WTC11 (cell line): ENCODE results near the gene NFATC1. TPM values are rescaled to one million over a fixed set of nuclear protein-coding genes. Genes with fewer than 3 reads are reported as not detected.
A peak's percentile ranks its signal among the peaks of the same experiment; 100 is the strongest.

Experiments used
- ATAC-seq: fragments of 200-7000 bp; cut with Tn5 transposase; 2 replicates; pipeline ENCODE4 v1.10.0; 2021; ENCODE audit warnings: mild to moderate bottlenecking, moderate library complexity
- CTCF ChIA-PET: fragments of 300-600 bp; sonication (Branson Sonifier 250); formaldehyde crosslinking; loops from one replicate; lab custom pipeline; 2021; ENCODE audit warnings: antibody characterized with exemption; lab: Charles Lee
- POLR2A ChIA-PET: fragments of 350-600 bp; sonication (Branson Sonifier 250); formaldehyde crosslinking; loops from one replicate; lab custom pipeline; 2021; ENCODE audit warnings: antibody characterized with exemption; lab: Charles Lee
- DNase-seq: peaks from one replicate; pipeline ENCODE4 v3.0.0; 2021; ENCODE audit warnings: low spot score
- H3K27ac Mint-ChIP-seq: 2 replicates; pipeline ENCODE4 v1.8.0; 2021; ENCODE audit warnings: mixed read lengths
- H3K27me3 Mint-ChIP-seq: 2 replicates; pipeline ENCODE4 v1.8.0; 2021; ENCODE audit warnings: low read depth, mild to moderate bottlenecking, moderate library complexity, mixed read lengths
- H3K36me3 Mint-ChIP-seq: 2 replicates; pipeline ENCODE4 v1.8.0; 2021; ENCODE audit warnings: mixed read lengths
- H3K4me1 Mint-ChIP-seq: 2 replicates; pipeline ENCODE4 v1.8.0; 2022; ENCODE audit warnings: mixed read lengths
- H3K4me3 Mint-ChIP-seq: 2 replicates; pipeline ENCODE4 v1.8.0; 2021; ENCODE audit warnings: mild to moderate bottlenecking, moderate library complexity, mixed read lengths
- H3K9me3 Mint-ChIP-seq: 2 replicates; pipeline ENCODE4 v1.8.0; 2021; ENCODE audit warnings: mixed read lengths
- ELF4 ChIP-seq: sonication (generic); formaldehyde crosslinking; IDR thresholded peaks from 2 replicates; pipeline ENCODE4 v1.8.1; 2022; ENCODE audit warnings: low read depth, mild to moderate bottlenecking, moderate library complexity, missing genetic modification reagents
- HMGA2 ChIP-seq: fragments of 250-450 bp; sonication (Bioruptor Pico); IDR thresholded peaks from 2 replicates; pipeline ENCODE4 v1.4.0; 2021; ENCODE audit warnings: mild to moderate bottlenecking, moderate library complexity
- KAT7 ChIP-seq: sonication (generic); formaldehyde crosslinking; IDR thresholded peaks from 2 replicates; pipeline ENCODE4 v1.8.1; 2023; ENCODE audit warnings: missing genetic modification reagents, mild to moderate bottlenecking, borderline replicate concordance
- NFE2L1 ChIP-seq: sonication (generic); formaldehyde crosslinking; IDR thresholded peaks from 2 replicates; pipeline ENCODE4 v1.8.1; 2023; ENCODE audit warnings: missing genetic modification reagents
- NR2C2 ChIP-seq: sonication (generic); formaldehyde crosslinking; IDR thresholded peaks from 2 replicates; pipeline ENCODE4 v1.8.0; 2022; ENCODE audit warnings: mild to moderate bottlenecking, missing genetic modification reagents
- SP1 ChIP-seq: sonication (generic); formaldehyde crosslinking; conservative IDR thresholded peaks from 2 replicates; pipeline ENCODE4 v1.8.1; 2022; ENCODE audit warnings: missing genetic modification reagents
- TEAD4 ChIP-seq: sonication (generic); formaldehyde crosslinking; IDR thresholded peaks from 2 replicates; pipeline ENCODE4 v1.8.0; 2022; ENCODE audit warnings: mild to moderate bottlenecking, missing genetic modification reagents
- total RNA-seq: library from RNA; stranded (reverse); gene quantifications from 3 replicates; pipeline ENCODE4 v1.2.3, GENCODE V29; 2021
- TF ChIP-seq, protein P1 (sequence below): fragments of 200-600 bp; IDR thresholded peaks from 2 replicates; pipeline ENCODE4 v1.8.0; 2022; ENCODE audit warnings: antibody characterized with exemption
- TF ChIP-seq, protein P2 (sequence below): sonication (generic); formaldehyde crosslinking; conservative IDR thresholded peaks from 2 replicates; pipeline ENCODE4 v1.8.1; 2023; ENCODE audit warnings: mild to moderate bottlenecking, low read depth, missing genetic modification reagents, moderate library complexity
- TF ChIP-seq, protein P3 (sequence below): sonication (generic); formaldehyde crosslinking; IDR thresholded peaks from 2 replicates; pipeline ENCODE4 v1.8.1; 2022; ENCODE audit warnings: missing genetic modification reagents, borderline replicate concordance
- TF ChIP-seq, protein P4 (sequence below): sonication (generic); formaldehyde crosslinking; IDR thresholded peaks from 2 replicates; pipeline ENCODE4 v1.8.1; 2023; ENCODE audit warnings: mild to moderate bottlenecking, missing genetic modification reagents, moderate library complexity
- TF ChIP-seq, protein P5 (sequence below): sonication (generic); formaldehyde crosslinking; IDR thresholded peaks from 2 replicates; pipeline ENCODE4 v1.8.1; 2023; ENCODE audit warnings: mild to moderate bottlenecking, moderate library complexity, missing genetic modification reagents
- TF ChIP-seq, protein P6 (sequence below): sonication (generic); formaldehyde crosslinking; IDR thresholded peaks from 2 replicates; pipeline ENCODE4 v1.8.0; 2023; ENCODE audit warnings: mild to moderate bottlenecking, missing genetic modification reagents
- TF ChIP-seq, protein P7 (sequence below): sonication (generic); formaldehyde crosslinking; IDR thresholded peaks from 2 replicates; pipeline ENCODE4 v1.8.0; 2022; ENCODE audit warnings: mild to moderate bottlenecking, missing genetic modification reagents
- TF ChIP-seq, protein P8 (sequence below): sonication (generic); formaldehyde crosslinking; IDR thresholded peaks from 2 replicates; pipeline ENCODE4 v1.8.0; 2022; ENCODE audit warnings: mild to moderate bottlenecking, missing genetic modification reagents

NFATC1 gene
- total RNA-seq, 1 experiment from 2014 or later, result 20.2 TPM

DNA sequence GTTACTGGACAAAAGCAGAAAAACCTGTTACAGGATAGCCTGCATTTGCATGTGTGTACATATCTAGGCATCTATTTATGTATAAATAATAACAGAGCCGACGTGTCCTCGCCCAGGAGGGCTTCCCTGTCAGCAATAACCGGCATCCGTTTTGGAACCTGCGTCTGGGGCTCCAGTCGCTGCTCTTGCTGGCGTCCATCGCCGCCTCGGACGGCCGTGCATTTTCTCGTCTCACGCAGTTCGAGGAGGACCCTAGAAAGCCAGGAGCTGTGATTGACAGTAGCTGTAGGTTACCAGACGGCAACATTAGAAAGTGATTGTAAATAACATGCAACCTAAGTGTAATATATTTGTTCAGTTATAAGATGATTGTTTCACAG lies 132.6 kb downstream of the NFATC1 start (continued):
- no peak for TF ChIP-seq SP1 (CRISPR knock-in tag)
- TF ChIP-seq, all 79 proteins: peak for 0

DNA sequence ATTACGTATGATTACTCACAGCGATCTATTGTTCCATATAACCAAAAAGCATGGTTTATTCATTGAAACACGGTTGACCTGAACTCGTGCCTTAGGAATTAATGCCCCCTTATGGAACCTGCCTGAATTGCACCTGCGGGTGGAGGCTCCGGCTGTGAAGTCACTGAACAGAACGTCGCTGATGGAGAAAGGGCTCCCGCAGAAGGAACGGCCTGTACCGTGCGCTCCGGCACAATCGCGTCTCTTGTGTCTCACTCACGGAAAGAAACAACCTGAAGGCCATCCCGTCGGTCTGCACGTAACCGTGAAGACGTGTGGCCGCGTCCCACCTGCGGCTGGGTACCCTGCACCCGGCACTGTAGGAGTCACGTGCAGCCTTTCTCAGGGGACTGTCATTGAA lies 133.1 kb downstream of the NFATC1 start:
- H3K9me3 Mint-ChIP-seq, result no peaks in the 10 kb centered on the region
- no peak overlapping the region for H3K4me3 Mint-ChIP-seq
- no peak overlapping the region for H3K27ac Mint-ChIP-seq
- ChIA-PET POLR2A (no interaction called here), CTCF (interaction anchor here (1.3 to 2.7 kb wide), 2 partner anchors 148 to 150 kb away, joined by 4 to 10 read pairs; no protein-coding TSS in a partner anchor)
- H3K4me1 Mint-ChIP-seq, result peaks cover 6% of the 10 kb centered on the region; the same call in 1 of the 2 replicates
- 0 out of 2 replicates have a peak, but pooled peaks have one; percentile 31 for TF ChIP-seq SP1 (CRISPR knock-in tag)
- TF ChIP-seq ELF4, result no peak
- TF ChIP-seq, protein P1, sequence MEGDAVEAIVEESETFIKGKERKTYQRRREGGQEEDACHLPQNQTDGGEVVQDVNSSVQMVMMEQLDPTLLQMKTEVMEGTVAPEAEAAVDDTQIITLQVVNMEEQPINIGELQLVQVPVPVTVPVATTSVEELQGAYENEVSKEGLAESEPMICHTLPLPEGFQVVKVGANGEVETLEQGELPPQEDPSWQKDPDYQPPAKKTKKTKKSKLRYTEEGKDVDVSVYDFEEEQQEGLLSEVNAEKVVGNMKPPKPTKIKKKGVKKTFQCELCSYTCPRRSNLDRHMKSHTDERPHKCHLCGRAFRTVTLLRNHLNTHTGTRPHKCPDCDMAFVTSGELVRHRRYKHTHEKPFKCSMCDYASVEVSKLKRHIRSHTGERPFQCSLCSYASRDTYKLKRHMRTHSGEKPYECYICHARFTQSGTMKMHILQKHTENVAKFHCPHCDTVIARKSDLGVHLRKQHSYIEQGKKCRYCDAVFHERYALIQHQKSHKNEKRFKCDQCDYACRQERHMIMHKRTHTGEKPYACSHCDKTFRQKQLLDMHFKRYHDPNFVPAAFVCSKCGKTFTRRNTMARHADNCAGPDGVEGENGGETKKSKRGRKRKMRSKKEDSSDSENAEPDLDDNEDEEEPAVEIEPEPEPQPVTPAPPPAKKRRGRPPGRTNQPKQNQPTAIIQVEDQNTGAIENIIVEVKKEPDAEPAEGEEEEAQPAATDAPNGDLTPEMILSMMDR, result peak; percentile 81
- ATAC-seq (peak; percentile 68), DNase-seq (peak; percentile 81)
- peaks cover 7% of the 10 kb centered on the region for H3K27me3 Mint-ChIP-seq
- no peaks in the 10 kb centered on the region; the same call in 1 of the 2 replicates for H3K36me3 Mint-ChIP-seq

DNA sequence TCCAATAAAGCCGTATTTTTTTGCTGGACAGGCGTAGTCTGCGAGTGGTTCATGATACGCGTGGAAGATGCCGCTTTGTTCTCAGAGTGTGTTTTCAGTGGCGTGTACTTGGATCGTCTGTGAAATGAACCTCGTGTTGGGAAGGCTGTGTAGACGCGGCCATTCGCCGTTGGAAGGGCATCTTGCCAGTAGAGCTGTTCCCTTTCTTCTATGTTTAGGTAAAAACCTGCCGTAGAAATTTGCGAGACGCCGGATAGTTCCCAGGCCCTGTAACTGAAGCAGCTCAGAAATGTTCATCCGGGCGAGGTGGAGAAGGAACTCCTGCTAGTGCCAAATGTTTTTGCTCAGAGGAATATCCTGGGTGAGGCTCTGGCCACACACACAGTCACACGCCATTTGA lies 133.6 kb downstream of the NFATC1 start:
- H3K4me3 Mint-ChIP-seq, result no peak overlapping the region
- no peak for ATAC-seq
- no peak for TF ChIP-seq NFE2L1 (CRISPR knock-in tag)
- no peak for TF ChIP-seq HMGA2 (CRISPR knock-in tag)
- TF ChIP-seq, protein P2, sequence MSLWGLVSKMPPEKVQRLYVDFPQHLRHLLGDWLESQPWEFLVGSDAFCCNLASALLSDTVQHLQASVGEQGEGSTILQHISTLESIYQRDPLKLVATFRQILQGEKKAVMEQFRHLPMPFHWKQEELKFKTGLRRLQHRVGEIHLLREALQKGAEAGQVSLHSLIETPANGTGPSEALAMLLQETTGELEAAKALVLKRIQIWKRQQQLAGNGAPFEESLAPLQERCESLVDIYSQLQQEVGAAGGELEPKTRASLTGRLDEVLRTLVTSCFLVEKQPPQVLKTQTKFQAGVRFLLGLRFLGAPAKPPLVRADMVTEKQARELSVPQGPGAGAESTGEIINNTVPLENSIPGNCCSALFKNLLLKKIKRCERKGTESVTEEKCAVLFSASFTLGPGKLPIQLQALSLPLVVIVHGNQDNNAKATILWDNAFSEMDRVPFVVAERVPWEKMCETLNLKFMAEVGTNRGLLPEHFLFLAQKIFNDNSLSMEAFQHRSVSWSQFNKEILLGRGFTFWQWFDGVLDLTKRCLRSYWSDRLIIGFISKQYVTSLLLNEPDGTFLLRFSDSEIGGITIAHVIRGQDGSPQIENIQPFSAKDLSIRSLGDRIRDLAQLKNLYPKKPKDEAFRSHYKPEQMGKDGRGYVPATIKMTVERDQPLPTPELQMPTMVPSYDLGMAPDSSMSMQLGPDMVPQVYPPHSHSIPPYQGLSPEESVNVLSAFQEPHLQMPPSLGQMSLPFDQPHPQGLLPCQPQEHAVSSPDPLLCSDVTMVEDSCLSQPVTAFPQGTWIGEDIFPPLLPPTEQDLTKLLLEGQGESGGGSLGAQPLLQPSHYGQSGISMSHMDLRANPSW (CRISPR knock-in tag), result no peak
- TF ChIP-seq, protein P3, sequence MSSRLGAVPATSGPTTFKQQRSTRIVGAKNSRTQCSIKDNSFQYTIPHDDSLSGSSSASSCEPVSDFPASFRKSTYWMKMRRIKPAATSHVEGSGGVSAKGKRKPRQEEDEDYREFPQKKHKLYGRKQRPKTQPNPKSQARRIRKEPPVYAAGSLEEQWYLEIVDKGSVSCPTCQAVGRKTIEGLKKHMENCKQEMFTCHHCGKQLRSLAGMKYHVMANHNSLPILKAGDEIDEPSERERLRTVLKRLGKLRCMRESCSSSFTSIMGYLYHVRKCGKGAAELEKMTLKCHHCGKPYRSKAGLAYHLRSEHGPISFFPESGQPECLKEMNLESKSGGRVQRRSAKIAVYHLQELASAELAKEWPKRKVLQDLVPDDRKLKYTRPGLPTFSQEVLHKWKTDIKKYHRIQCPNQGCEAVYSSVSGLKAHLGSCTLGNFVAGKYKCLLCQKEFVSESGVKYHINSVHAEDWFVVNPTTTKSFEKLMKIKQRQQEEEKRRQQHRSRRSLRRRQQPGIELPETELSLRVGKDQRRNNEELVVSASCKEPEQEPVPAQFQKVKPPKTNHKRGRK, result no peak
- no peak for TF ChIP-seq KAT7
- TF ChIP-seq, protein P4, sequence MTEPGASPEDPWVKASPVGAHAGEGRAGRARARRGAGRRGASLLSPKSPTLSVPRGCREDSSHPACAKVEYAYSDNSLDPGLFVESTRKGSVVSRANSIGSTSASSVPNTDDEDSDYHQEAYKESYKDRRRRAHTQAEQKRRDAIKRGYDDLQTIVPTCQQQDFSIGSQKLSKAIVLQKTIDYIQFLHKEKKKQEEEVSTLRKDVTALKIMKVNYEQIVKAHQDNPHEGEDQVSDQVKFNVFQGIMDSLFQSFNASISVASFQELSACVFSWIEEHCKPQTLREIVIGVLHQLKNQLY (CRISPR knock-in tag), result no peak
- TF ChIP-seq, protein P5, sequence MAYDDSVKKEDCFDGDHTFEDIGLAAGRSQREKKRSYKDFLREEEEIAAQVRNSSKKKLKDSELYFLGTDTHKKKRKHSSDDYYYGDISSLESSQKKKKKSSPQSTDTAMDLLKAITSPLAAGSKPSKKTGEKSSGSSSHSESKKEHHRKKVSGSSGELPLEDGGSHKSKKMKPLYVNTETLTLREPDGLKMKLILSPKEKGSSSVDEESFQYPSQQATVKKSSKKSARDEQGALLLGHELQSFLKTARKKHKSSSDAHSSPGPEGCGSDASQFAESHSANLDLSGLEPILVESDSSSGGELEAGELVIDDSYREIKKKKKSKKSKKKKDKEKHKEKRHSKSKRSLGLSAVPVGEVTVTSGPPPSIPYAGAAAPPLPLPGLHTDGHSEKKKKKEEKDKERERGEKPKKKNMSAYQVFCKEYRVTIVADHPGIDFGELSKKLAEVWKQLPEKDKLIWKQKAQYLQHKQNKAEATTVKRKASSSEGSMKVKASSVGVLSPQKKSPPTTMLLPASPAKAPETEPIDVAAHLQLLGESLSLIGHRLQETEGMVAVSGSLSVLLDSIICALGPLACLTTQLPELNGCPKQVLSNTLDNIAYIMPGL, result no peak
- TF ChIP-seq, protein P6, sequence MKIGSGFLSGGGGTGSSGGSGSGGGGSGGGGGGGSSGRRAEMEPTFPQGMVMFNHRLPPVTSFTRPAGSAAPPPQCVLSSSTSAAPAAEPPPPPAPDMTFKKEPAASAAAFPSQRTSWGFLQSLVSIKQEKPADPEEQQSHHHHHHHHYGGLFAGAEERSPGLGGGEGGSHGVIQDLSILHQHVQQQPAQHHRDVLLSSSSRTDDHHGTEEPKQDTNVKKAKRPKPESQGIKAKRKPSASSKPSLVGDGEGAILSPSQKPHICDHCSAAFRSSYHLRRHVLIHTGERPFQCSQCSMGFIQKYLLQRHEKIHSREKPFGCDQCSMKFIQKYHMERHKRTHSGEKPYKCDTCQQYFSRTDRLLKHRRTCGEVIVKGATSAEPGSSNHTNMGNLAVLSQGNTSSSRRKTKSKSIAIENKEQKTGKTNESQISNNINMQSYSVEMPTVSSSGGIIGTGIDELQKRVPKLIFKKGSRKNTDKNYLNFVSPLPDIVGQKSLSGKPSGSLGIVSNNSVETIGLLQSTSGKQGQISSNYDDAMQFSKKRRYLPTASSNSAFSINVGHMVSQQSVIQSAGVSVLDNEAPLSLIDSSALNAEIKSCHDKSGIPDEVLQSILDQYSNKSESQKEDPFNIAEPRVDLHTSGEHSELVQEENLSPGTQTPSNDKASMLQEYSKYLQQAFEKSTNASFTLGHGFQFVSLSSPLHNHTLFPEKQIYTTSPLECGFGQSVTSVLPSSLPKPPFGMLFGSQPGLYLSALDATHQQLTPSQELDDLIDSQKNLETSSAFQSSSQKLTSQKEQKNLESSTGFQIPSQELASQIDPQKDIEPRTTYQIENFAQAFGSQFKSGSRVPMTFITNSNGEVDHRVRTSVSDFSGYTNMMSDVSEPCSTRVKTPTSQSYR (CRISPR knock-in tag), result no peak
- no peak for TF ChIP-seq NR2C2 (CRISPR knock-in tag)
- TF ChIP-seq, protein P7, sequence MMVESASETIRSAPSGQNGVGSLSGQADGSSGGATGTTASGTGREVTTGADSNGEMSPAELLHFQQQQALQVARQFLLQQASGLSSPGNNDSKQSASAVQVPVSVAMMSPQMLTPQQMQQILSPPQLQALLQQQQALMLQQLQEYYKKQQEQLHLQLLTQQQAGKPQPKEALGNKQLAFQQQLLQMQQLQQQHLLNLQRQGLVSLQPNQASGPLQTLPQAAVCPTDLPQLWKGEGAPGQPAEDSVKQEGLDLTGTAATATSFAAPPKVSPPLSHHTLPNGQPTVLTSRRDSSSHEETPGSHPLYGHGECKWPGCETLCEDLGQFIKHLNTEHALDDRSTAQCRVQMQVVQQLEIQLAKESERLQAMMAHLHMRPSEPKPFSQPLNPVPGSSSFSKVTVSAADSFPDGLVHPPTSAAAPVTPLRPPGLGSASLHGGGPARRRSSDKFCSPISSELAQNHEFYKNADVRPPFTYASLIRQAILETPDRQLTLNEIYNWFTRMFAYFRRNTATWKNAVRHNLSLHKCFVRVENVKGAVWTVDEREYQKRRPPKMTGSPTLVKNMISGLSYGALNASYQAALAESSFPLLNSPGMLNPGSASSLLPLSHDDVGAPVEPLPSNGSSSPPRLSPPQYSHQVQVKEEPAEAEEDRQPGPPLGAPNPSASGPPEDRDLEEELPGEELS, result no peak
- TF ChIP-seq, protein P8, sequence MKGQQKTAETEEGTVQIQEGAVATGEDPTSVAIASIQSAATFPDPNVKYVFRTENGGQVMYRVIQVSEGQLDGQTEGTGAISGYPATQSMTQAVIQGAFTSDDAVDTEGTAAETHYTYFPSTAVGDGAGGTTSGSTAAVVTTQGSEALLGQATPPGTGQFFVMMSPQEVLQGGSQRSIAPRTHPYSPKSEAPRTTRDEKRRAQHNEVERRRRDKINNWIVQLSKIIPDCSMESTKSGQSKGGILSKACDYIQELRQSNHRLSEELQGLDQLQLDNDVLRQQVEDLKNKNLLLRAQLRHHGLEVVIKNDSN (CRISPR knock-in tag), result no peak
- no peak for TF ChIP-seq TEAD4 (CRISPR knock-in tag)
- POLR2A ChIA-PET, result no interaction called here
- no peaks in the 10 kb centered on the region for H3K9me3 Mint-ChIP-seq
- CTCF ChIA-PET, result interaction anchor here (1.3 to 2.7 kb wide), 2 partner anchors 148 to 150 kb away, joined by 4 to 10 read pairs; no protein-coding TSS in a partner anchor
- peaks cover 6% of the 10 kb centered on the region; the same call in 1 of the 2 replicates for H3K4me1 Mint-ChIP-seq
- H3K36me3 Mint-ChIP-seq, result no peaks in the 10 kb centered on the region; the same call in 1 of the 2 replicates
- peaks cover 7% of the 10 kb centered on the region for H3K27me3 Mint-ChIP-seq
- no peak overlapping the region for H3K27ac Mint-ChIP-seq
- peak; percentile 6 for DNase-seq
